ENCODE measurements around the gene NDST4. TPM values are rescaled to one million over a fixed set of nuclear protein-coding genes. Genes with fewer than 3 reads are reported as not detected.

The NDST4 gene
- total RNA-seq, 1 donor from 2014 or later, result 1.3 TPM

GRCh38 chr4:114924311-114924710, 189.1 kb downstream of the NDST4 start:
- DNase-seq (ENCODE audit: low spot score) (no peak), ATAC-seq (no peak)
- intact Hi-C loops (cut with DNase I), result no loop called here

GRCh38 chr4:114922592-114922933, 190.9 kb downstream of the NDST4 start:
- intact Hi-C loops (cut with DNase I), result no loop called here
- ATAC-seq (peak; percentile 18), DNase-seq (ENCODE audit: low spot score) (no peak)

DNA sequence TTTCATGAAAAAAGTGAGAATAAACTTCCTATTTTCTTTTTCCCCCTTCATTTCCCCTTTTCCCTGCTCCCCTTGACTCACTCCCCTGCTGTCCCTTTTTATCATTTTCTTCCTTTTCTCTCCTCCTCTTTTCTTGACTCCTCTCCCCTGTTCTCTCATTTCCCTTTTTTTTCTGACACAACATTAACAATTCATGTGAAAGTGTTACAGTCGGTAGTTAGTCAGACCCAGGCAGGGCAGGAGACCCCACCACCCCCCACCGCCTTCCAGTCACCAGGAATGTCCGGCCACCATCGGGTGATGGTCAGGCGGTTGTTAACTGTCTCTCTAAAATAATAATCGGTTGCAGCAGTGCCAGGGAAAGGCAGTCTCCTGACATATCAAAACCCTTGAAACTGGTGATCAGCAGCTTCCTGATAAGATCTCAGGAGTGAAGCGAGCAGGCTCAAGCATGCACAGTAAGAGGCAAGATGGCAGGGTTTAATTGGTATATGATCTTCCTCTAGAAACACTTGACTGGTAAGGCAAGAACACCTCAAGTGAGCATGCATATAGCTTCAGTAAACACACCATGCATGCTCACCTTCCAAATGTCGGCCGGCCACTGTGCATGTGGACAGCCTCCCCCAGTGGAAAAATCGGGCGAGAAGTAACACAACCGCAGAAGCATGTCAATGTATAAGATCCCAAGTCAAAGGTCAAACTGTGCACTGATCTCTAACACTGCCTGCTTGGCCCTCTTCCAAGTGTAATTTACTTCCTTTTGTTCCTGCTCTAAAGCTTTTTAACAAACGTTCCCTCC, 191.4 kb downstream of the NDST4 start:
- no peak for DNase-seq (ENCODE audit: low spot score)
- peak; percentile 28 for ATAC-seq
- intact Hi-C loops (cut with DNase I), result no loop called here

DNA sequence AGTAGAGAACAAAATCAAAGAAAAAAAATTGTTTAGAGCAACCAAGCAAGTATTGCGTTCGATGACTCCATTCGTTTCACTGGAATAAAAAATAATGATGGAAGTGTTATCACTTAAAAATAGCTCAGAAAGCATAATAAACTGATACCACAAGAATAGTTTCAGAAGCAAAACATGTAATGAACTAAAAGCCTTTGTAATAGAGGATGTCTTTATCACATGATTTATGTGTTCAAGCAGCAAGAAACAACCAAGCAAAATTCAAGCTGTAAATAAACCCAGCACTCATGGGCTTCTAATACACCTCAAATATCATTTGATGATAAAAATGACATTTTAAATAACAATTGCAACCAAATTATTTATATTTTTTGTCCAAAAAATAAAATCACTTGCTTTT, 192.2 kb downstream of the NDST4 start:
- DNase-seq (ENCODE audit: low spot score) (no peak), ATAC-seq (no peak)
- intact Hi-C loops (cut with DNase I), result no loop called here

- DNase-seq (ENCODE audit: low spot score) (no peak), ATAC-seq (no peak)
- intact Hi-C loops (cut with DNase I), result no loop called here
Measured at GRCh38 chr4:114911111-114911510, 202.3 kb downstream of the NDST4 start.

- intact Hi-C loops (cut with DNase I), result no loop called here
- DNase-seq (ENCODE audit: low spot score) (no peak), ATAC-seq (no peak)
Measured at GRCh38 chr4:114907568-114907967, 205.9 kb downstream of the NDST4 start.

DNA sequence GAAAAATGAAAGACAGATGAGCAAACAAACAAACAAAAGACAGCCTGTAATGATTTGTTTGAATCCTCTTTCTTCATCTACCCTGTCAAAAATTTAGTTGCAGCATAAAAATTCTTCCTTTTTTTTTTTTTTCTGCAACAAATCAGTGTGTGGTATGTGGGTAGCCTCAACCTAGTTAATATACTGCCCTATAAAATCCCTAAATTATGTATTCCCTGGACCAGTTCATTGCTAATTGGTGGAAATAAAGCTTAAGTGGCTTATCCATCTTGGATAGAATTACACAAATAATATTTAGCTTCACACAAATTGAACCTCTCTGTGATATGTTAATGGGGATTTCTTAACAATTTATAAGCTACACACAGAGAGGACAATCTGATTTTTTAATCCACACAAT, 208.4 kb downstream of the NDST4 start:
- DNase-seq (ENCODE audit: low spot score), result no peak
- intact Hi-C loops (cut with DNase I), result no loop called here
- ATAC-seq, result no peak

DNA sequence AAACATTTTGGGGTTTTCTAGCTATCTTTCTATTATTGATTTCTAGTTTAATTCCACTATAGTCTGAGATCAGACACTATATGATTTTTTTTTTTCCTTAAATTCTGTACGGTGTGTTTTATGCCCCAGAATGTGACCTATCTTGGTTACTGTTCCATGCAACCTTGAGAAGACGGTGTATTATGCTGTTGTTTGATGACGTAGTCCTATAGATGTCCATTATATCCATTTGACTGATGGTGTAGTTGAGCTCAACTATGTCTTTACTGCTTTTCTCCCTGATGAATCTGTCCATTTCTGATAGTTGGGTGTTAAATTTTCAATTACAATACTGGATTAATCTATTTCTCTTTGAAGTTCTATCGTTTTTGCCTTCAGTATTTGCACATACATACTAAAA, 212.5 kb downstream of the NDST4 start:
- no peak for DNase-seq (ENCODE audit: low spot score)
- intact Hi-C loops (cut with DNase I), result no loop called here
- ATAC-seq, result no peak

DNA sequence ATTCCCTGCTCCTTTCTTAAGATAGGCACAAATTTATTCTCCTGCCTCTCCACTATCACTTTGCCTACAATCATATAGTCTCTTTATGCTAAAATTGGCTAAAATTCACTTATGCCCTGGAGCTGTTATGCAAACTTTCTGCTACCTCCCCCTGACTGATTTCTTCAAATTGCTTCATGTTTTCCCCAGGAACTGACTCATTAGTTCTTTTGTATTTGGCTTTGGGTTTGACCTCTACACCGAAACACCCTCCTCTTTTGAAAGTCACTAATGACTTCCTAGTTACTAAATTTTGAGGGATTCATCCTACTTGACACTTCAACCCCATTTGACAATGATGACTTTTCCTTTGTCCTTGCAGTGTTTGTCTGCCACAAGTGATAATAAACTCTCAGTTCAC, 222.6 kb downstream of the NDST4 start:
- intact Hi-C loops (cut with DNase I), result no loop called here
- no peak for ATAC-seq
- no peak for DNase-seq (ENCODE audit: low spot score)

DNA sequence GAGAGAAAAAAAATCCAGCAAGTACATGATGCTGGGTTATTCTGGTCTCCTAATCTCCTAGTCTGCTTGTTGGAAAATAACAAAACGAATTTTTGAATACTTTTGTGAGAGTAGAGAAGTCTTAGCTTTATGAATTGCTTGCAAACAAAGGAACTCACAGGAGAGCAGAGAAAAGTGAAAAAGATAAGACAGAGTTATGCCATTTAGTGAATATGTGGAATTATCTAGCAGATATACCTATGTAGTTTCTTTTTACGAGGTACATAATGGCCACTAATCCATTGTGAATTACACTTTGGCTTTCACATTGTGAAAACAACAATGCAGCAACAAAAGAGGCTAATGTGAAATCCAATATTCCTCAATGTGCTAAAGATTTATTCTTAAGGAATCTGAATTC, 226.7 kb downstream of the NDST4 start:
- DNase-seq (ENCODE audit: low spot score) (no peak), ATAC-seq (no peak)
- intact Hi-C loops (cut with DNase I), result no loop called here

- intact Hi-C loops (cut with DNase I), result no loop called here
- no peak for ATAC-seq
- DNase-seq (ENCODE audit: low spot score), result no peak
Measured at GRCh38 chr4:114883641-114884040, 229.8 kb downstream of the NDST4 start.

- DNase-seq (ENCODE audit: low spot score), result no peak
- intact Hi-C loops (cut with DNase I), result no loop called here
- no peak for ATAC-seq
Measured at GRCh38 chr4:114879916-114880669, 233.3 kb downstream of the NDST4 start.

GRCh38 chr4:114875630-114876029, 237.8 kb downstream of the NDST4 start:
- DNase-seq (ENCODE audit: low spot score) (no peak), ATAC-seq (no peak)
- intact Hi-C loops (cut with DNase I), result no loop called here

DNA sequence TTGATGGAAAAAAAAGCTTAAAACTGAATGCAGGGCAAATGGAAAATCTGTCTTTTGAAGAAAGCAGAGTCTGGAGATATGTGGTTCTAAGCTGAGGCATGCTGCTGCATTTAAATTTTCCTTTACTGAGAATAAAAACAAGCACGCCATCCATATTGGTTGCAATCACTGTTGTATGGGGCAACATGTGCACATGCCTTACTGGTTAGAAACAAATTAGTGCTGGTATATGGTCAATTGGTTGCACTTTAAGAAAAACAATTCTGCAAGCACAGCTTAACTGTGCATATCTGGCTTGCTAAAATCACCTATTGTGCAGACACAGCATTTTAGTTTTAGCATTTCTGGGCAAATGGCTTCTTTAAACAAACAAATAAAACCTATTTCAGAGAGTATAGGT, 239.1 kb downstream of the NDST4 start:
- no peak for ATAC-seq
- DNase-seq (ENCODE audit: low spot score), result no peak
- intact Hi-C loops (cut with DNase I), result no loop called here

GRCh38 chr4:114870987-114871386, 242.4 kb downstream of the NDST4 start:
- intact Hi-C loops (cut with DNase I), result no loop called here
- ATAC-seq (no peak), DNase-seq (ENCODE audit: low spot score) (no peak)

DNA sequence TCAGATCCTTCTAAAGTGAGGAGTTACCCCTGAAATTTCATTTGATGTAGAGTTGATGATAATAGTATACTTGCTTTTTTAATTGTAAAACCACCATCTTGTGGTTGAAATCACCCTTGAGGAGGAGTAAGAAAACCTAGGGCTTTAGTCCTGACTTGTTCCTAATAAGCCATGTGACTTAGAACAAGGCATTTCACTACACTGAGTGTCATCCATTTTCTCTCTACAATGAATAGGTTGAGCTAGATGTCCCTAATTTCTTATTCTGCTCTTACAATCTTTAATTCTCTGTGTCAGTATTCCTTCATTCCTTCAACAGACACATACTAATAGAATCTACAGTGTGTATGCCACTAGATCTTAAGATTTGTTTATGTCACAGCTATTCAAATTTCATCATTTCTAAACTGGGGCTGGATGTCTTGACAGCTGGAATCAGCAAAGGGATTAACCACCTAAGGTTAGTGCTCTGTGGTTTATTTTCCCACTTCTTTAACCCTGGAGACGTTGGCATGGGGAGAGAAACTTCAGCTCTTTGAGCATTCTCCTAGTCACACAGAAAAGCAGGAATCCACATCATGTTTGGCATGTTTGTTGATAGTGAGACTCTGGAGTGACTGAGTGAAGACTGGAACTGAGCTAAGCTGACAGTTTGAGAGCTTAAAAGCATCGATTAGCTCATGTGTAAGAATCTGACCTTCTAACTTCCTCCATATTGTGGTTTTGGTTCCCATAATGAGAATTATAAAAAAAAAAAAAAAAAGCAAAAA, 246.3 kb downstream of the NDST4 start:
- DNase-seq (ENCODE audit: low spot score) (no peak), ATAC-seq (no peak)
- intact Hi-C loops (cut with DNase I), result no loop called here

- ATAC-seq (no peak), DNase-seq (ENCODE audit: low spot score) (no peak)
- intact Hi-C loops (cut with DNase I), result no loop called here
Measured at GRCh38 chr4:114864060-114864459, 249.4 kb downstream of the NDST4 start.

GRCh38 chr4:114860786-114861185, 252.6 kb downstream of the NDST4 start:
- intact Hi-C loops (cut with DNase I), result no loop called here
- no peak for ATAC-seq
- no peak for DNase-seq (ENCODE audit: low spot score)

- DNase-seq (ENCODE audit: low spot score) (no peak), ATAC-seq (no peak)
- intact Hi-C loops (cut with DNase I), result no loop called here
Measured at GRCh38 chr4:114857831-114858230, 255.6 kb downstream of the NDST4 start.

GRCh38 chr4:114839986-114840385, 273.4 kb downstream of the NDST4 start:
- no peak for ATAC-seq
- DNase-seq (ENCODE audit: low spot score), result no peak
- intact Hi-C loops (cut with DNase I), result no loop called here
